NCI-H345 treated with DMSO at 0.1 percent for 48 hours (cell line): ENCODE measurements around the gene MAP3K21.
A peak's percentile ranks its signal among the peaks of the same experiment; 100 is the strongest.

Experiments
- DNase-seq: peaks from one replicate; lab custom pipeline; 2025; ENCODE audit not compliant: unreplicated experiment; lab: John Stamatoyannopoulos, UW

The MAP3K21 gene

GRCh38 chr1:233357595-233358397 is 30.3 kb downstream of the MAP3K21 start:
- no peak for DNase-seq

GRCh38 chr1:233359431-233359830 is 31.9 kb downstream of the MAP3K21 start:
- no peak for DNase-seq

- DNase-seq = no peak
These were observed 32.4 kb downstream of the MAP3K21 start for GRCh38 chr1:233359905-233360304.

GRCh38 chr1:233360525-233361102 is 33.1 kb downstream of the MAP3K21 start:
- no peak for DNase-seq

- DNase-seq = no peak
These were observed 34.4 kb downstream of the MAP3K21 start for GRCh38 chr1:233361876-233362275.

GRCh38 chr1:233362743-233363142 is 35.2 kb downstream of the MAP3K21 start:
- DNase-seq = no peak

GRCh38 chr1:233364026-233364425 is 36.5 kb downstream of the MAP3K21 start:
- no peak for DNase-seq

GRCh38 chr1:233364695-233365539 is 37.4 kb downstream of the MAP3K21 start:
- peak; percentile 6 for DNase-seq

- DNase-seq = no peak
These were observed 39.1 kb downstream of the MAP3K21 start for GRCh38 chr1:233366575-233366974.

GRCh38 chr1:233367057-233367803 is 39.7 kb downstream of the MAP3K21 start:
- DNase-seq = no peak

GRCh38 chr1:233368106-233368788 is 40.7 kb downstream of the MAP3K21 start:
- DNase-seq = no peak

- DNase-seq = no peak
These were observed 41.2 kb downstream of the MAP3K21 start for GRCh38 chr1:233368789-233369130.

- DNase-seq = no peak
These were observed 44.9 kb downstream of the MAP3K21 start for GRCh38 chr1:233372218-233373120.

GRCh38 chr1:233373226-233373625 is 45.7 kb downstream of the MAP3K21 start:
- DNase-seq = no peak

- no peak for DNase-seq
These were observed 48.1 kb downstream of the MAP3K21 start for GRCh38 chr1:233375653-233376052.

GRCh38 chr1:233376382-233377110 is 49.0 kb downstream of the MAP3K21 start:
- DNase-seq = no peak

GRCh38 chr1:233379869-233380438 is 52.4 kb downstream of the MAP3K21 start:
- DNase-seq = no peak

GRCh38 chr1:233381806-233382205 is 54.3 kb downstream of the MAP3K21 start:
- DNase-seq = no peak

GRCh38 chr1:233383984-233384383 is 56.5 kb downstream of the MAP3K21 start:
- no peak for DNase-seq
